Lower leg skin (tissue), 3 donors: ENCODE data around the gene DPPA4.

Experiments
- POLR2A ChIP-seq, 2 donors: fragments of 450-650 bp; IDR thresholded peaks; one replicate each; pipeline ENCODE4 v1.6.1; 2016 to 2017; ENCODE audit warnings: antibody characterized with exemption in 2 of 2, mild to moderate bottlenecking in 1 of 2, moderate library complexity in 1 of 2
- TF ChIP-seq, protein P1 (sequence below), 3 donors: fragments of 450-650 bp; IDR thresholded peaks; one replicate each; pipeline ENCODE4 v1.5.1; 2016; ENCODE audit warnings: antibody characterized with exemption in 3 of 3, mild to moderate bottlenecking in 3 of 3, moderate library complexity in 2 of 3

DNA sequence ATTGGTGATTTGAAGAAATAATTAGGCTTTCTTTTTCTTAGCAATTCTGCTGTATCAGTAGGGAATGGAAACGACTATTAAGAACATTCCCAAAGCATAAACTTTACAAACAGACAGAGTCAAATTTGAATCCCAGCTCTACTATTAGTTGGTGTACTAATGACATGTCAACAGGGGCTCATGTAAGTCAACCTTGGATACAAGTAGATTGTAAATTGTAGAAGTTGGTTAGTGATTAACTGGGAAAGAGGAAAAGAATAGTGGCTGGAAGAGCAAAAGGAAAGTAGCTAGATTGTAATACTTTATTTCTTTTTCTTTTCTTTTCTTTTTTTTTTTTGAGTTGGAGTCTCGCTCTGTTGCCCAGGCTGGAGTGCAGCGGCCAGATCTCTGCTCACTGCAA lies 38.6 kb upstream of the DPPA4 start:
- TF ChIP-seq, protein P1, sequence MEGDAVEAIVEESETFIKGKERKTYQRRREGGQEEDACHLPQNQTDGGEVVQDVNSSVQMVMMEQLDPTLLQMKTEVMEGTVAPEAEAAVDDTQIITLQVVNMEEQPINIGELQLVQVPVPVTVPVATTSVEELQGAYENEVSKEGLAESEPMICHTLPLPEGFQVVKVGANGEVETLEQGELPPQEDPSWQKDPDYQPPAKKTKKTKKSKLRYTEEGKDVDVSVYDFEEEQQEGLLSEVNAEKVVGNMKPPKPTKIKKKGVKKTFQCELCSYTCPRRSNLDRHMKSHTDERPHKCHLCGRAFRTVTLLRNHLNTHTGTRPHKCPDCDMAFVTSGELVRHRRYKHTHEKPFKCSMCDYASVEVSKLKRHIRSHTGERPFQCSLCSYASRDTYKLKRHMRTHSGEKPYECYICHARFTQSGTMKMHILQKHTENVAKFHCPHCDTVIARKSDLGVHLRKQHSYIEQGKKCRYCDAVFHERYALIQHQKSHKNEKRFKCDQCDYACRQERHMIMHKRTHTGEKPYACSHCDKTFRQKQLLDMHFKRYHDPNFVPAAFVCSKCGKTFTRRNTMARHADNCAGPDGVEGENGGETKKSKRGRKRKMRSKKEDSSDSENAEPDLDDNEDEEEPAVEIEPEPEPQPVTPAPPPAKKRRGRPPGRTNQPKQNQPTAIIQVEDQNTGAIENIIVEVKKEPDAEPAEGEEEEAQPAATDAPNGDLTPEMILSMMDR (IDR thresholded peaks at IDR 0.05): no peak
- no peak for TF ChIP-seq POLR2A (IDR thresholded peaks at IDR 0.05)
